Prostate gland (tissue), 2 donors: ENCODE results near the gene ZNF33A.

Experiments
- CTCF ChIP-seq, 4 experiments: fragments of 200-600 bp in 2 of 4; fragments of 450-650 bp in 2 of 4; sonication (generic) in 2 of 4; IDR thresholded peaks; 1 replicate in 3 of 4; 2 replicates in 1 of 4; pipeline ENCODE4 v1.5.1; 2016 to 2019; ENCODE audit warnings: antibody characterized with exemption in 4 of 4, mild to moderate bottlenecking in 2 of 4, moderate library complexity in 2 of 4
- POLR2A ChIP-seq: fragments of 450-650 bp; IDR thresholded peaks from one replicate; pipeline ENCODE4 v1.6.1; 2016; ENCODE audit warnings: antibody characterized with exemption, mild to moderate bottlenecking

- peak; percentile 82 to 98 (median 96) for TF ChIP-seq CTCF (IDR thresholded peaks at IDR 0.05)
- peak; percentile 69 for TF ChIP-seq POLR2A
These were observed 34.2 kb upstream of the ZNF33A start, which contains the start of gene ZNF25 for GRCh38 chr10:37976091-37976879.
